Hepatocyte (in vitro differentiated cells): ENCODE results near the gene RINL. TPM values are rescaled to one million over a fixed set of nuclear protein-coding genes. Genes with fewer than 3 reads are reported as not detected.

ENCODE experiments used
- DNase-seq: peaks from one replicate; pipeline ENCODE4 v3.0.0-alpha.2; 2016; ENCODE audit warnings: low spot score
- H2AFZ ChIP-seq: fragments of 200-600 bp; sonication (generic); 2 replicates; pipeline ENCODE4 v1.6.0; 2016; ENCODE audit warnings: antibody characterized with exemption, mild to moderate bottlenecking
- H3K27ac ChIP-seq: fragments of 200-600 bp; sonication (generic); 2 replicates; pipeline ENCODE4 v1.5.1; 2016; ENCODE audit warnings: mild to moderate bottlenecking
- H3K27me3 ChIP-seq: fragments of 200-600 bp; sonication (generic); 2 replicates; pipeline ENCODE4 v1.6.1; 2016
- H3K36me3 ChIP-seq: fragments of 200-600 bp; sonication (generic); replicated peaks from 2 replicates; pipeline ENCODE4 v1.5.1; 2016; ENCODE audit warnings: low read depth; ENCODE audit not compliant: insufficient read depth
- H3K4me1 ChIP-seq: fragments of 200-600 bp; sonication (generic); 2 replicates; pipeline ENCODE4 v1.5.1; 2016; ENCODE audit warnings: mild to moderate bottlenecking, moderate library complexity; ENCODE audit not compliant: insufficient read depth
- H3K4me2 ChIP-seq: fragments of 200-600 bp; sonication (generic); 2 replicates; pipeline ENCODE4 v1.6.0; 2016
- H3K4me3 ChIP-seq: fragments of 200-600 bp; sonication (generic); 2 replicates; pipeline ENCODE4 v1.5.1; 2016; ENCODE audit warnings: mild to moderate bottlenecking
- H3K79me2 ChIP-seq: fragments of 200-600 bp; sonication (generic); 2 replicates; pipeline ENCODE4 v1.6.0; 2017; ENCODE audit warnings: mild to moderate bottlenecking
- H3K9me2 ChIP-seq: fragments of 200-600 bp; sonication (generic); replicated peaks from 2 replicates; pipeline ENCODE4 v1.6.0; 2017; ENCODE audit warnings: mild to moderate bottlenecking; ENCODE audit not compliant: insufficient read depth
- H3K9me3 ChIP-seq: fragments of 200-600 bp; sonication (generic); 2 replicates; pipeline ENCODE4 v1.5.1; 2016; ENCODE audit warnings: low read depth, mild to moderate bottlenecking
- H4K20me1 ChIP-seq: fragments of 200-600 bp; sonication (generic); 2 replicates; pipeline ENCODE4 v1.6.0; 2016; ENCODE audit warnings: mild to moderate bottlenecking; ENCODE audit not compliant: insufficient read depth, poor library complexity, severe bottlenecking
- EZH2 ChIP-seq: fragments of 200-600 bp; sonication (generic); IDR thresholded peaks from 2 replicates; pipeline ENCODE4 v1.6.1; 2016; ENCODE audit warnings: antibody characterized with exemption, mild to moderate bottlenecking, borderline replicate concordance
- EZH2phosphoT487 ChIP-seq: fragments of 200-600 bp; sonication (generic); IDR thresholded peaks from one replicate; pipeline ENCODE4 v1.6.1; 2018; ENCODE audit warnings: antibody characterized with exemption, mild to moderate bottlenecking, low read depth, moderate library complexity; ENCODE audit not compliant: unreplicated experiment, severe bottlenecking
- WGBS: methylation state at CpG from one replicate; pipeline ENCODE4 v1.1.6; 2016; ENCODE audit warnings: low lambda C conversion rate; ENCODE audit errors: missing lambda C conversion rate; 5-methylcytosine and 5-hydroxymethylcytosine counted together
- polyA plus RNA-seq: library from polyadenylated mRNA; unstranded; fragments of >200 nt; fragmentation: Nextera tagmentation; extraction: Ambion mirVana; gene quantifications from 2 replicates; pipeline ENCODE4 v1.2.1, GENCODE V29; 2016
- total RNA-seq: library from RNA; depleted of rRNA; stranded (reverse); fragments of >200 nt; gene quantifications from 2 replicates; pipeline ENCODE4 v1.2.3, GENCODE V29; 2014
- TF ChIP-seq, protein P1 (sequence below): fragments of 200-600 bp; sonication (generic); IDR thresholded peaks from 2 replicates; pipeline ENCODE4 v1.5.1; 2016; ENCODE audit warnings: antibody characterized with exemption, mild to moderate bottlenecking; ENCODE audit not compliant: poor library complexity

RINL gene
- total and polyA plus RNA-seq, 2 experiments from 2014 or later, result 5.6 to 7.7 TPM

DNA sequence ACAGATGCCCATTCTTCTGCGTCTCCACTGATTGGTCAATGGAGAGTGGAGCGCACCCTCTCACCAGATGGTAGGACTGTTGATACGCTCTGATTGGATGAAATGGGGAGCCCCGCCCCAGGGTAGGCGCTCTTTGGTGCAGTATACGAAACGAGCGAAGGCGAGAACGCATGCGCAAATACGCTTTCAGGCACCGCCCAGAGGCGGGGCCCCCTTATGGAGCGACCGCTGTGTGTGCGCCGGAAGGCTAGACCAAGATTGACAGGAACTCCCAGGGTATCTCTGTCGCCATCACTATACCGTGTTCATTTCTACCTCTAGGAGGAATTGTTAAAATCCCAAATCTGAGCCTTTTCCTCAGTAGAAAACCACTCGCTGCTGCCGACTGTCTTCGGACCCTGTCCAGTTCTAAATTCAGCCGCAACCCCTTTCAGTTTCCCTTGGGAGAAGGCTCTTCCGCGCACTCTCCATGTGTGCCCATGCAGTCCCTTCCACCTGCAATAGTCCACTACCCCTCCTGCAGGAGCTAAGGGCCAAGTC, 27.6 kb downstream of the RINL start:
- Histone ChIP-seq H3K4me1 (peaks cover 18% of the 10 kb centered on the region), H3K27me3 (no peaks in the 10 kb centered on the region), H3K4me2 (peak overlapping the region; percentile 76), H2AFZ (peak overlapping the region; percentile 1), H3K27ac (peak overlapping the region; percentile 100), H3K79me2 (peaks cover 36% of the 10 kb centered on the region), H3K4me3 (peak overlapping the region; percentile 10), H3K9me2 (no peaks in the 10 kb centered on the region), H3K9me3 (no peaks in the 10 kb centered on the region), H3K36me3 (no peaks in the 10 kb centered on the region), H4K20me1 (peaks cover 36% of the 10 kb centered on the region)
- TF ChIP-seq EZH2, result no peak
- TF ChIP-seq, protein P1, sequence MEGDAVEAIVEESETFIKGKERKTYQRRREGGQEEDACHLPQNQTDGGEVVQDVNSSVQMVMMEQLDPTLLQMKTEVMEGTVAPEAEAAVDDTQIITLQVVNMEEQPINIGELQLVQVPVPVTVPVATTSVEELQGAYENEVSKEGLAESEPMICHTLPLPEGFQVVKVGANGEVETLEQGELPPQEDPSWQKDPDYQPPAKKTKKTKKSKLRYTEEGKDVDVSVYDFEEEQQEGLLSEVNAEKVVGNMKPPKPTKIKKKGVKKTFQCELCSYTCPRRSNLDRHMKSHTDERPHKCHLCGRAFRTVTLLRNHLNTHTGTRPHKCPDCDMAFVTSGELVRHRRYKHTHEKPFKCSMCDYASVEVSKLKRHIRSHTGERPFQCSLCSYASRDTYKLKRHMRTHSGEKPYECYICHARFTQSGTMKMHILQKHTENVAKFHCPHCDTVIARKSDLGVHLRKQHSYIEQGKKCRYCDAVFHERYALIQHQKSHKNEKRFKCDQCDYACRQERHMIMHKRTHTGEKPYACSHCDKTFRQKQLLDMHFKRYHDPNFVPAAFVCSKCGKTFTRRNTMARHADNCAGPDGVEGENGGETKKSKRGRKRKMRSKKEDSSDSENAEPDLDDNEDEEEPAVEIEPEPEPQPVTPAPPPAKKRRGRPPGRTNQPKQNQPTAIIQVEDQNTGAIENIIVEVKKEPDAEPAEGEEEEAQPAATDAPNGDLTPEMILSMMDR, result peak; percentile 13
- no peak for TF ChIP-seq EZH2phosphoT487
- DNase-seq, result no peak
- 1% methylated on average over 26 of the region's 26 CpGs for WGBS

DNA sequence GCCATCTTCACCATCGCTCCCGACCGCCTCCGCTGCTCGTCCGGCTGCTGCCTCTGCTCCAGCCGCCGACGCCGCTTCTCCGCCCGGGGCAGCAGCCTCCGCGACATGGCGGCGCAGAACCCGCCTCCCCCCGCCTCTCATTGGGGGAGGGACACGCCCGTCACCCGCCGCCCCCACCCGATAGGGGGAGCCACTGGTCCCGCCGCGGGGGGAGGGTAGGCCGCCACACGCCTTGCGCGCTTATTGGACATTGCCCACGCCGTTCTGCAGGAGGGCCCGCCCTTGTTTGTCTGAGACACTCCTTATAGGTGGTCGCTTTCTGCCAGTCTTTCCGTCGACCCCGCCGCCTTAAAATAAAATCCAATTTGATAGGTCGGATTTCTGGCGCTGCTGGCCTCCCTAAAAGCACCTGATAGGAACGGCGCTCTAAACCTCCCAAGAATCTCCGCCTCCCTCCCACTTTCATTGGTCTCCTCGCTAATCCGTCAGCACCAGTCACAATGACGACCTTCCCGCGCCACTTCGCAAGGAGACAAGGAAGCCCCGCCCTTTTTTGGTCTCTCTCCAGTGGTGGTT, 28.1 kb downstream of the RINL start, which contains the start of gene HNRNPL:
HNRNPL (minus strand) TSS at position 127 of the 576 bp plus-strand sequence; CDS start at position 107, 20 bp downstream.
- peak within 1 kb of the TSS; percentile 100 for H3K27ac ChIP-seq
- DNase-seq, result peak; percentile 100
- WGBS, result under 1% methylated on average over 35 of the region's 50 CpGs
- no peaks in the 10 kb centered on the region for H3K9me2 ChIP-seq
- H3K9me3 ChIP-seq, result no peaks in the 10 kb centered on the region
- peaks cover 18% of the 10 kb centered on the region for H3K4me1 ChIP-seq
- H3K36me3 ChIP-seq, result peaks cover 5% of the 10 kb centered on the region
- H2AFZ ChIP-seq, result peak within 1 kb of the TSS; percentile 1
- peak within 1 kb of the TSS; percentile 84 for H3K4me2 ChIP-seq
- H4K20me1 ChIP-seq, result peaks cover 42% of the 10 kb centered on the region
- peak within 1 kb of the TSS; percentile 36 for H3K4me3 ChIP-seq
- no peaks in the 10 kb centered on the region for H3K27me3 ChIP-seq
- peaks cover 42% of the 10 kb centered on the region for H3K79me2 ChIP-seq
- TF ChIP-seq, protein P1, result peak; percentile 35
- TF ChIP-seq EZH2 (no peak), EZH2phosphoT487 (no peak)

DNA sequence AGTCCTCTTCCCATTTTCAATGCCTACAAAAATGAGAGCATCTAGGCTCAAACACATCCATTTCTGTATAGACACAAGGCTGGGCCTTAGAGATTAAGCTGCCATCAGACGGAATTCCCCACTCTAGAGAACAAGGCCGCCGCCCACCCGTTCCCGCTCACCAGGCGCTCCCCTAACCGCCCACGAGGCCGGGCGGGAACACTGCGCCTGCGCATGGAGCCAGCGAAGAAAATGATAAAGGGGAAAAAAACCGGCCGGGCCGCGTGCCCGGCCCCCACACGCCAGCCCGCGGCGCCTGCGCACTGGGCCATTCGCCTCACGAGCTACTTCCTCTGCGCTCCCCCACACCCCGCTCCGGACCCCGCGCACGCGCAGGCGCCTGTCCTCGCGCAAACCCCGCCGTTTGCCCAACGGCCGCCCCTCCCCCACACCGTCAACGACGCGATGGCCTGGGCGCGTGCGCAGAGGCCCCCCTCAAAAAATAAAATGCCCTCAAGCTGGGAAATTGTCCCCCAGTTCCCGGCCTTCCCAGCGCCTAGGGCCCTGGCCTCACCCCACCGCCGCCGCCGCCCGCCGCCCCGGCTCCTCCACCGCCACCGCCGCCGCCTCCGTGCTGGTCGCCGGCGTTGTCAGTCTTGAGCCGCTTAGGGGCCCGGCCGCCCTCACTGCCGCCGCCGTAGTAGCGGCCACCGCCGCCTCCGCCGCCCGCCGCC, 28.8 kb downstream of the RINL start:
- no peaks in the 10 kb centered on the region for H3K27me3 ChIP-seq
- no peaks in the 10 kb centered on the region for H3K9me2 ChIP-seq
- DNase-seq, result peak; percentile 99
- H3K27ac ChIP-seq, result peak overlapping the region; percentile 97
- TF ChIP-seq, protein P1, result no peak
- no peak for TF ChIP-seq EZH2
- no peak for TF ChIP-seq EZH2phosphoT487
- H3K4me2 ChIP-seq, result peak overlapping the region; percentile 84
- H3K4me1 ChIP-seq, result peaks cover 18% of the 10 kb centered on the region
- peak overlapping the region; percentile 36 for H3K4me3 ChIP-seq
- WGBS, result 2% methylated on average over 40 of the region's 76 CpGs
- no peak overlapping the region for H2AFZ ChIP-seq
- peaks cover 48% of the 10 kb centered on the region for H4K20me1 ChIP-seq
- H3K36me3 ChIP-seq, result peaks cover 5% of the 10 kb centered on the region
- H3K9me3 ChIP-seq, result no peaks in the 10 kb centered on the region
- peaks cover 48% of the 10 kb centered on the region for H3K79me2 ChIP-seq
